Loucy (cell line): Measurements from ENCODE around the gene ZSCAN25.

Source experiments
- CTCF ChIP-seq: fragments of 200-600 bp; sonication (generic); conservative IDR thresholded peaks from 2 replicates; pipeline ENCODE4 v1.5.1; 2014; ENCODE audit warnings: mild to moderate bottlenecking, antibody characterized with exemption, low read length
- EZH2phosphoT487 ChIP-seq: fragments of 200-600 bp; IDR thresholded peaks from 2 replicates; pipeline ENCODE4 v1.6.1; 2018; ENCODE audit warnings: antibody characterized with exemption, mild to moderate bottlenecking, moderate library complexity, borderline replicate concordance

- TF ChIP-seq CTCF = no peak
- no peak for TF ChIP-seq EZH2phosphoT487
These were observed 60.4 kb downstream of the ZSCAN25 start for GRCh38 chr7:99677013-99677647.
